ENCODE data around the gene YRDC. TPM values are rescaled to one million over a fixed set of nuclear protein-coding genes. Genes with fewer than 3 reads are reported as not detected.

The YRDC gene
- total and polyA plus RNA-seq, 2 donors (not counting 3 experiments of a cell fraction or from before 2014, with no cell fraction given), result 19.2 to 20.5 TPM

GRCh38 chr1:37813529-37814145, 5.6 kb upstream of the YRDC start:
- Histone ChIP-seq H3K9me1 (replicated peaks; ENCODE audit: control insufficient read depth, extremely low read depth, insufficient read depth, low read length) (no peaks in the 10 kb centered on the region), H3K36me3 (ENCODE audit: control insufficient read depth in 2 of 2, extremely low read depth in 1 of 2, insufficient read depth in 2 of 2, low read length in 2 of 2) (peaks cover 0 to 17% of the 10 kb centered on the region in 2 experiments), H3K27ac (ENCODE audit: insufficient read depth, low read depth, low read length) (no peak overlapping the region), H3K79me2 (ENCODE audit: control insufficient read depth, insufficient read depth, low read length) (peaks cover 3% of the 10 kb centered on the region), H3K4me1 (ENCODE audit: control insufficient read depth, extremely low read depth, insufficient read depth, low read length) (peaks cover 5% of the 10 kb centered on the region), H2AFZ (ENCODE audit: low read depth, low read length) (no peak overlapping the region), H3K4me3 (replicated peaks in 1 of 3; ENCODE audit: insufficient read depth in 1 of 3, low read depth in 1 of 3, low read length in 3 of 3) (no peak overlapping the region), H3K9me3 (replicated peaks; ENCODE audit: control insufficient read depth, insufficient read depth, low read length) (no peaks in the 10 kb centered on the region), H3K27me3 (ENCODE audit: control insufficient read depth in 2 of 2, insufficient read depth in 2 of 2, low read length in 2 of 2) (no peaks in the 10 kb centered on the region), H3K4me2 (ENCODE audit: insufficient read depth, low read length) (no peak overlapping the region), H4K20me1 (replicated peaks; ENCODE audit: control insufficient read depth, extremely low read depth, insufficient read depth, low read length) (no peaks in the 10 kb centered on the region), H3K9ac (replicated peaks; ENCODE audit: extremely low read depth, insufficient read depth, low read length) (no peak overlapping the region)
- ChIA-PET POLR2A (no interaction called here), CTCF (no interaction called here)
- FAIRE-seq (no peak), DNase-seq (ENCODE audit: low read depth, low spot score) (no peak)
- intact Hi-C loops (cut with micrococcal nuclease) (no loop called here), dilution Hi-C loops (cut with MboI; ENCODE audit: extremely low pct_ligation_motif_present, low sequenced_read_pairs) (no loop called here)
- no peak for TF ChIP-seq EZH2 (IDR thresholded peaks at IDR 0.05; ENCODE audit: borderline replicate concordance, low read depth, low read length, severe bottlenecking)
- BruUV-seq (replicated peaks), result no TSS peak

GRCh38 chr1:37811027-37811655, 3.1 kb upstream of the YRDC start:
- Histone ChIP-seq H3K9ac (replicated peaks; ENCODE audit: extremely low read depth, insufficient read depth, low read length) (no peak overlapping the region), H3K4me3 (replicated peaks in 1 of 3; ENCODE audit: insufficient read depth in 1 of 3, low read depth in 1 of 3, low read length in 3 of 3) (no peak overlapping the region), H3K4me2 (ENCODE audit: insufficient read depth, low read length) (no peak overlapping the region), H3K9me1 (replicated peaks; ENCODE audit: control insufficient read depth, extremely low read depth, insufficient read depth, low read length) (no peaks in the 10 kb centered on the region), H2AFZ (ENCODE audit: low read depth, low read length) (no peak overlapping the region), H3K9me3 (replicated peaks; ENCODE audit: control insufficient read depth, insufficient read depth, low read length) (no peaks in the 10 kb centered on the region), H4K20me1 (replicated peaks; ENCODE audit: control insufficient read depth, extremely low read depth, insufficient read depth, low read length) (no peaks in the 10 kb centered on the region), H3K27ac (ENCODE audit: insufficient read depth, low read depth, low read length) (no peak overlapping the region), H3K27me3 (ENCODE audit: control insufficient read depth in 2 of 2, insufficient read depth in 2 of 2, low read length in 2 of 2) (no peaks in the 10 kb centered on the region), H3K4me1 (ENCODE audit: control insufficient read depth, extremely low read depth, insufficient read depth, low read length) (peaks cover 13% of the 10 kb centered on the region), H3K79me2 (ENCODE audit: control insufficient read depth, insufficient read depth, low read length) (peaks cover 17% of the 10 kb centered on the region), H3K36me3 (ENCODE audit: control insufficient read depth in 2 of 2, extremely low read depth in 1 of 2, insufficient read depth in 2 of 2, low read length in 2 of 2) (peaks cover 2 to 18% of the 10 kb centered on the region in 2 experiments)
- BruUV-seq (replicated peaks), result no TSS peak
- peak; percentile 26 for TF ChIP-seq POLR2AphosphoS5 (IDR thresholded peaks at IDR 0.05; ENCODE audit: insufficient read depth, low read depth, low read length)
- no peak for TF ChIP-seq EZH2 (IDR thresholded peaks at IDR 0.05; ENCODE audit: borderline replicate concordance, low read depth, low read length, severe bottlenecking)
- TF ChIP-seq, protein P1, sequence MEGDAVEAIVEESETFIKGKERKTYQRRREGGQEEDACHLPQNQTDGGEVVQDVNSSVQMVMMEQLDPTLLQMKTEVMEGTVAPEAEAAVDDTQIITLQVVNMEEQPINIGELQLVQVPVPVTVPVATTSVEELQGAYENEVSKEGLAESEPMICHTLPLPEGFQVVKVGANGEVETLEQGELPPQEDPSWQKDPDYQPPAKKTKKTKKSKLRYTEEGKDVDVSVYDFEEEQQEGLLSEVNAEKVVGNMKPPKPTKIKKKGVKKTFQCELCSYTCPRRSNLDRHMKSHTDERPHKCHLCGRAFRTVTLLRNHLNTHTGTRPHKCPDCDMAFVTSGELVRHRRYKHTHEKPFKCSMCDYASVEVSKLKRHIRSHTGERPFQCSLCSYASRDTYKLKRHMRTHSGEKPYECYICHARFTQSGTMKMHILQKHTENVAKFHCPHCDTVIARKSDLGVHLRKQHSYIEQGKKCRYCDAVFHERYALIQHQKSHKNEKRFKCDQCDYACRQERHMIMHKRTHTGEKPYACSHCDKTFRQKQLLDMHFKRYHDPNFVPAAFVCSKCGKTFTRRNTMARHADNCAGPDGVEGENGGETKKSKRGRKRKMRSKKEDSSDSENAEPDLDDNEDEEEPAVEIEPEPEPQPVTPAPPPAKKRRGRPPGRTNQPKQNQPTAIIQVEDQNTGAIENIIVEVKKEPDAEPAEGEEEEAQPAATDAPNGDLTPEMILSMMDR (IDR thresholded peaks at IDR 0.05; ENCODE audit: extremely low read depth in 1 of 2, insufficient read depth in 1 of 2, low read depth in 1 of 2, low read length in 2 of 2), result peak; percentile 92 to 97
- no peak for TF ChIP-seq POLR2A (IDR thresholded peaks at IDR 0.05; ENCODE audit: low read depth, low read length)
- TF ChIP-seq JUN (IDR thresholded peaks at IDR 0.05; ENCODE audit: borderline replicate concordance, insufficient read depth, insufficient read length, low read depth), result no peak
- CTCF ChIA-PET, result interaction anchor here (0.9 kb wide), 1 partner anchor 48 kb away, joined by 5 read pairs; the partner anchor contains the start of gene MTF1
- DNase-seq (ENCODE audit: low read depth, low spot score) (peak; percentile 79), FAIRE-seq (peak; percentile 95)
- POLR2A ChIA-PET, result no interaction called here
- intact Hi-C loops (cut with micrococcal nuclease), result loop anchor here (1.0 kb wide), 1 partner anchor 49 kb away; no protein-coding TSS in a partner anchor
- dilution Hi-C loops (cut with MboI; ENCODE audit: extremely low pct_ligation_motif_present, low sequenced_read_pairs), result no loop called here

Data from endothelial cell of umbilical vein (primary cell).